GM12872 (cell line): ENCODE data around the gene RASSF8.

Experiments
- TF ChIP-seq, protein P1 (sequence below): IDR thresholded peaks from 3 replicates; pipeline ENCODE4 v1.5.1; 2011; ENCODE audit warnings: low read depth, mild to moderate bottlenecking, low read length, moderate library complexity; ENCODE audit not compliant: insufficient read depth

RASSF8 gene

DNA sequence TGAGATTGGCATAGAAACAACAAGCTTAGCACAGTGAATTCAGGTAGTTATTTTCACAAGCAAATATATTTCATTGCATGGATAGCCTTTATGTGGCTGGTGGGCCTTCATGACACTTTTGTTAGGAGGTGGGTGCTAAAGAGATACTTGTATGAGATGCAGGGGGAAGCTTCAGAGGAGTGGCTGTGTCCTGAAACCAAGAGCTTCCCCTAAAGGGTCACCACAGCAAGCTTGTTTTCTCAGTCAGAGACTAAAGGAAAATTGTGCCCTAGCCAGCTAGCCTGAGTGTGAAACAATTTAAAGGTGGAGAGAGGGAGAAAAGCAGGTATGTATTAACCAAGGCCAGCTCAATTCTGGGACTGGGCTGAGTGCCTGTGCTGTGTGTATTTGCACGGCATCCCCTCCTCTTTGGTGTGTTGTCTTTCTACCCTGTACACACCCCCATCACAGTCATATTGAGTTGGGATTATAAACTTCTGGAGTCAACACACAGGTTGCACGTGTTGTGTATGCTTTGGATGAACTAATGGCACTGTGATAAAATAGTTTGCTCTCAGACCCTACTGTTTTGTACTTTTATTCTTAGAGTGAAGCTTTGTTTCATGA is 79.2 kb downstream of the RASSF8 start:
- TF ChIP-seq, protein P1, sequence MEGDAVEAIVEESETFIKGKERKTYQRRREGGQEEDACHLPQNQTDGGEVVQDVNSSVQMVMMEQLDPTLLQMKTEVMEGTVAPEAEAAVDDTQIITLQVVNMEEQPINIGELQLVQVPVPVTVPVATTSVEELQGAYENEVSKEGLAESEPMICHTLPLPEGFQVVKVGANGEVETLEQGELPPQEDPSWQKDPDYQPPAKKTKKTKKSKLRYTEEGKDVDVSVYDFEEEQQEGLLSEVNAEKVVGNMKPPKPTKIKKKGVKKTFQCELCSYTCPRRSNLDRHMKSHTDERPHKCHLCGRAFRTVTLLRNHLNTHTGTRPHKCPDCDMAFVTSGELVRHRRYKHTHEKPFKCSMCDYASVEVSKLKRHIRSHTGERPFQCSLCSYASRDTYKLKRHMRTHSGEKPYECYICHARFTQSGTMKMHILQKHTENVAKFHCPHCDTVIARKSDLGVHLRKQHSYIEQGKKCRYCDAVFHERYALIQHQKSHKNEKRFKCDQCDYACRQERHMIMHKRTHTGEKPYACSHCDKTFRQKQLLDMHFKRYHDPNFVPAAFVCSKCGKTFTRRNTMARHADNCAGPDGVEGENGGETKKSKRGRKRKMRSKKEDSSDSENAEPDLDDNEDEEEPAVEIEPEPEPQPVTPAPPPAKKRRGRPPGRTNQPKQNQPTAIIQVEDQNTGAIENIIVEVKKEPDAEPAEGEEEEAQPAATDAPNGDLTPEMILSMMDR, result no peak

DNA sequence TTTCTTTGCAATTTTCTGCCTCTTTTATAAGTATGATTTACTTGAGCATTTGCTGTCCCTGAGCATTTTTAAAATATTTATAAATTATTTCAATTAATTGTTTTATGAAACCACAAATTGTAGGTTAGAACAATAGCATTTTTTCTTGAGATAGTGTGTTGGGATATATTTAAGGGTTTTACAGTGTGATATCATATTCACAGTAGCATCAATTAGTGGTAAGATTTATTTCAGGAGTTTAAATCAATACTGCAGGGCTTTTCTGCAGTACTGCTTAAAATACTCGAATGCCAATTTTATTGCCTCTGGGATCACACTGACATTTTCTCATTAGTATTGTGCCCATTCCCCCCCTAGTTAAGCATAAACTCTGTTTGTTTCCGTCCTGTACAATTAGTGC is 84.2 kb downstream of the RASSF8 start:
- TF ChIP-seq, protein P1, result no peak

DNA sequence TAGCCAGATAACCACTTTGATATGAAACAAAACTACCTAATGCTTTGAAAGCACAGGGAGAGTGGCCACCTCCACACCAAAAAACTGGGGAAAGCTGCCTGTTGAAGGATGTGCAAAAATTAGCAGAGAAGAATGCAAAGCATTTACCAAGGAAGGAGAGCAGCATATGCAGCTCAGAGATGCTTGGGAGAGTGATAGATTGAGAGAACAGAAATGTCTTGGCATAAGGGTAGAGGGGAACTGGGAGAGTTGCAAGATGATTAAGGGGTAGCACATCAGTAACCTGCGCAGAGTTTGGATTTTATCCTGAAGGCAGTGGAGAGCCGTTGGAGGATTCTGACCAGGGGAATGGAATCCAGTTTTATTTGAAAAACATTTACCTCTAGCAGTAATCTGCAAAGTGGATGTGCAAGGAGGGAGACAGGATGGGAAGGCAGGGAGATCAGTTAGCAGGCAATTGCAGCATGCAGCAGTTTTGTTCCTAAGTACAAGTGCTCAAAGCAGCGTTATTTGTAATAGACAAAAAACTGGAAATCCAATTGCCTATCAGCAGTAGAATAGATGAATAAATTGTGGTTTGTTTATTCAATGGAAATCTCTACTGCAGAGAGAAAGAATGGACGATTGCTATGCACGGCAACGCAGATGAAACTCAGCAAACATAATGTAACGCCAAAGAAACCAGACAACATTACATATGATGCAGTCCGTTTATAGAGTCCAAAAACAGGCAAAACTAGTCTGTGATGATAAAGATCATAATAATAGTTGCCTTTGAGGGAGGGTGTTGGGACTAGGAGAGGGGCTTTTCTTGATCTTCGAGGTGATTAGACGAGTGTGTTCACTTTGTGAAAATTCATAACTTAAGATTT is 84.9 kb downstream of the RASSF8 start:
- TF ChIP-seq, protein P1, result no peak

DNA sequence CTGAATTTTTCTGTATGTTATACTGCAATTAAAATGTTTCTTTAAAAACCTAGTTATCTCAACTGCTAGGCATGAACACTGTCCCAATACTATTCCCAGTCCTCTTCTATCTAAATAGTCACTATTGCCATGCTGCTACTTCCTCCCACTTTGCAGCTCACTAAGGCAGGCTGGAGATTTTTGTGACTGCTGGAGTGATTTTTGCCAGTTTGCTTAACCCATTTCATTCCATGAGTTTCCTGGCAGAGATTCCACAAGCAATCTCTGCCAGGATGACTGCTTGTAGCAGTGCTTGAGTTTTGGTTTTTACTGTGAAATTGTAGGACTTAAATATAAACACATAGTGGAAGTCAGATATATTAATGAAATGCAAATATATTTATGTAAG is 85.5 kb downstream of the RASSF8 start:
- TF ChIP-seq, protein P1, result no peak

DNA sequence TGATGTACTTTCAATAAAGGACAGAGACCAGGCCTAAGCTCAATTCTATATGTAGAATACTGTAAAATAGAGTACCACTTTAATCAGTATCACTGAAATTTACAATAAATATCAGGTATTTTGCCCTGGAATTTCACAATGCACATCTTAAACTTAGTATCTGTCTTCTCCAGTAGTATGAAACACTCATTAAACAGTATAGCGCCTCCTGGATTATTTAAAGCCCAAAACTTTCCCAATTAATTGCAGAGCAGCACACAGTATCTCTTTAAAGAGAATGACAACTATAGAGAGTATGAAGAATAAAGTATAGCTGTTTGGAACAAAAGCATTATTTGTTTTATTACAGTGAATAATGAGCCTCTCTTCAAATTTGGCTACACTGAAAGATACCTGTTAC is 86.1 kb downstream of the RASSF8 start:
- TF ChIP-seq, protein P1, result no peak

DNA sequence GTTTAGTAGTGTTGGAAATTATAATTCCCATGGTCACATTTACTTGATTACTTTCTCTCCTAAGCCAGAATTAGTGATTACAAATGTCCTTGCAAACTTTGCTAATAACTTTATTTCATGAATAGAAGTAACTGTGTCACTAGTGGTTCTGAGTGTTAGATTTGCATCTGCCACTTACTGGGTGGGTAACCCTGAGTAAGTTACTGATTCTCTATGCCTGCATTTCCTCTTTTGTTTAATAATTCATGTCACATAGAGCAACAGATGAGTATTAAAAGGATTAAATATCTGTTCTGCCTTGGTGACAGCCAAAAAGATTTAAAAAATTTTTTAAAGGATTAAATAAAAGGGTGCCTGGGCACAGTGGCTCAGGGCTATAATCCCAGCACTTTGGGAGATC is 87.7 kb downstream of the RASSF8 start:
- TF ChIP-seq, protein P1, result no peak

DNA sequence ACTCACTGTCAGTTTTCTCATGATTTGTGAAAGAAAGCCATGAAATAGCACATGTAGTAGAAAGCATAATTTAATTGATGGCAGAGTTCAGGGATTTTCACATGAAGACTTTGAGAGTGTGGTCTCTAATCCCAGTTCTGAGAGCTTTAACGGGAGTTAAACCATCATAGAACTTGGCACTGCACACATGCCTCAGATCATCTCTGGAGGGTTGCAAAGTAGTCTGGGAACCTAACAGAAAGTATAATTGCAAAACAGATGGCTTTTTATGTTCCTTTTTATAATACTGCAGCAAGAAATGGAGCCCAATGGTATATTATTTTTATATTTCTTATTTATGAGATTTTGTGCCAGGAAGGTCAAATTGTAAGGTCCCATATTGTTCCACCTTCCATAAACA is 88.4 kb downstream of the RASSF8 start:
- TF ChIP-seq, protein P1, result no peak
